Measurements from ENCODE around the gene RNLS.

DNA sequence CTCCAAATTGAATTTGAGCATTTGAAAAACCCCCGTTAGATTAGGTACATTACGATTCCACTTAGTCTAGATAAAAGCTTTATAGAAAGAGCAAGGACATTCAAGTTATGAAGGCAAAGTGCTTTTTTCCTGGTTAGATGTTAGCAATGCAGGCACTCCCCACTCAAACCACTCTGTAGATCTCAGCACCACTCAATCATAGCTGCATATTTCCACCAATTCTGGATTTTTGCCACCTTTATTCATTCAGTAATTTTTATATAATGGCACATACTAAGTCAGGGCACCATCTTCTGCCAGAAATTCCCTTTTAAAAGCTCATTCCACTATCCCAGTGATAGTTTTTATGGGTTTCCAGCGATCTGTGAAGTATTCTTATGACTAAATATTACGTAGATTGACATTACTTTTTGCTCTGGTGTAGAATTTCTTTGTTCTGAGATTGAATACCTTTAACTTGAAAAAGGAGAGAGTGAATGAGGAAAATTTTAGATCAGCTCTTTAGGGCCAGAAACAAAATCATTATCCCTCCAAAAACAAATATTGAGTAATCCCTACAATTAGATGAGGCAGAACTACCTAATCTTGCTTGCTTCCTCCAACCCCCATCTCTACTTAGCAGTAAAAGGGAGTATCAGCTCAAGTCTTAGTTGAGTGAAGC is 51.6 kb downstream of the RNLS start:
- TF ChIP-seq POLR2AphosphoS5 (IDR thresholded peaks at IDR 0.05) (no peak), POLR2A (IDR thresholded peaks at IDR 0.05) (no peak)
- TF ChIP-seq, protein P1, sequence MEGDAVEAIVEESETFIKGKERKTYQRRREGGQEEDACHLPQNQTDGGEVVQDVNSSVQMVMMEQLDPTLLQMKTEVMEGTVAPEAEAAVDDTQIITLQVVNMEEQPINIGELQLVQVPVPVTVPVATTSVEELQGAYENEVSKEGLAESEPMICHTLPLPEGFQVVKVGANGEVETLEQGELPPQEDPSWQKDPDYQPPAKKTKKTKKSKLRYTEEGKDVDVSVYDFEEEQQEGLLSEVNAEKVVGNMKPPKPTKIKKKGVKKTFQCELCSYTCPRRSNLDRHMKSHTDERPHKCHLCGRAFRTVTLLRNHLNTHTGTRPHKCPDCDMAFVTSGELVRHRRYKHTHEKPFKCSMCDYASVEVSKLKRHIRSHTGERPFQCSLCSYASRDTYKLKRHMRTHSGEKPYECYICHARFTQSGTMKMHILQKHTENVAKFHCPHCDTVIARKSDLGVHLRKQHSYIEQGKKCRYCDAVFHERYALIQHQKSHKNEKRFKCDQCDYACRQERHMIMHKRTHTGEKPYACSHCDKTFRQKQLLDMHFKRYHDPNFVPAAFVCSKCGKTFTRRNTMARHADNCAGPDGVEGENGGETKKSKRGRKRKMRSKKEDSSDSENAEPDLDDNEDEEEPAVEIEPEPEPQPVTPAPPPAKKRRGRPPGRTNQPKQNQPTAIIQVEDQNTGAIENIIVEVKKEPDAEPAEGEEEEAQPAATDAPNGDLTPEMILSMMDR (IDR thresholded peaks at IDR 0.05), result no peak
